ENCODE measurements around the gene PES1. TPM values are rescaled to one million over a fixed set of nuclear protein-coding genes. Genes with fewer than 3 reads are reported as not detected.

The PES1 gene
- total and polyA plus RNA-seq, 2 of the 13 experiments (the other 11 are each of a cell fraction or from before 2014, with no cell fraction given), result 65.1 to 94.7 TPM

DNA sequence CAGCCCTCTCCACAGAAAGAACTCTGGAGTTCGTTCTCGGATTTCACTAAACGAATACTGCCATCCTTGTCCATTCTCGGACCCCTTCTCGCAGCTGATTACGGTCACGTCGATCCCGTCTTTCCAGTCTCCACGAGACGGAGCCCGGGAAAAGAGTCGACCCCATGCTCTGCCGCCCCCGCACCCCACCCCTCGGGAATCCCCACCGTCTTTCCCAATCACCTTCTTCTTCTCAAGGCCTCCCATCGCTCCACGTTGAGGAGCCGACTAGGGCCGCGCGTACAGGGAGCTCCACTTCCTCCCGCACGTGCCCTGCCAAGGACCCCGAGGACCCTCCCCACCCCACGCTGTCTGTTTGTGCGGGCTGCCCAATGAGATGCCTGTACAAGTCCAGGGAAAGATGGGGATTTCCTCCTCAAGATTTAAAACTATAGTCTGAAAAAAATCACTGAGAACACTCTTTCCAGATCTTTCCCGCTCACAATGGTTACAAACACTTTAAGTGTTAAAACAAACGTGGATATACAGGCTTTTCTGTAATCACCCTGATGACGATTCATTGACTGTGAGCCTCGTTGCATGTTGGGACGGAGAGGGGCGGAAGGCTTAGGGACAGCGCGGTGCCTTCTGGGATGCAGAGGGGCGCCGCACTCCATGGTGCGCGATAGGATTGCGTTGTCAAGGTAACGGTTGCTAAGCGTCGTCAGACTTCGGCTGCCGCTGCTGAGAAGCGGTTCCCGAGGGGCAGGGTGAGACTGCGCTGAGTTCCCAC, at the start of gene PES1 (continued):
- TF ChIP-seq, protein P1, sequence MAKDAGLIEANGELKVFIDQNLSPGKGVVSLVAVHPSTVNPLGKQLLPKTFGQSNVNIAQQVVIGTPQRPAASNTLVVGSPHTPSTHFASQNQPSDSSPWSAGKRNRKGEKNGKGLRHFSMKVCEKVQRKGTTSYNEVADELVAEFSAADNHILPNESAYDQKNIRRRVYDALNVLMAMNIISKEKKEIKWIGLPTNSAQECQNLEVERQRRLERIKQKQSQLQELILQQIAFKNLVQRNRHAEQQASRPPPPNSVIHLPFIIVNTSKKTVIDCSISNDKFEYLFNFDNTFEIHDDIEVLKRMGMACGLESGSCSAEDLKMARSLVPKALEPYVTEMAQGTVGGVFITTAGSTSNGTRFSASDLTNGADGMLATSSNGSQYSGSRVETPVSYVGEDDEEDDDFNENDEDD (CRISPR knock-in tag; IDR thresholded peaks at IDR 0.05; ENCODE audit: borderline replicate concordance), result peak; percentile 24; the same call in 1 of the 2 replicates
- TF ChIP-seq, protein P2, sequence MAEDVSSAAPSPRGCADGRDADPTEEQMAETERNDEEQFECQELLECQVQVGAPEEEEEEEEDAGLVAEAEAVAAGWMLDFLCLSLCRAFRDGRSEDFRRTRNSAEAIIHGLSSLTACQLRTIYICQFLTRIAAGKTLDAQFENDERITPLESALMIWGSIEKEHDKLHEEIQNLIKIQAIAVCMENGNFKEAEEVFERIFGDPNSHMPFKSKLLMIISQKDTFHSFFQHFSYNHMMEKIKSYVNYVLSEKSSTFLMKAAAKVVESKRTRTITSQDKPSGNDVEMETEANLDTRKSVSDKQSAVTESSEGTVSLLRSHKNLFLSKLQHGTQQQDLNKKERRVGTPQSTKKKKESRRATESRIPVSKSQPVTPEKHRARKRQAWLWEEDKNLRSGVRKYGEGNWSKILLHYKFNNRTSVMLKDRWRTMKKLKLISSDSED (CRISPR knock-in tag; IDR thresholded peaks at IDR 0.05), result no peak
- TF ChIP-seq, protein P3, sequence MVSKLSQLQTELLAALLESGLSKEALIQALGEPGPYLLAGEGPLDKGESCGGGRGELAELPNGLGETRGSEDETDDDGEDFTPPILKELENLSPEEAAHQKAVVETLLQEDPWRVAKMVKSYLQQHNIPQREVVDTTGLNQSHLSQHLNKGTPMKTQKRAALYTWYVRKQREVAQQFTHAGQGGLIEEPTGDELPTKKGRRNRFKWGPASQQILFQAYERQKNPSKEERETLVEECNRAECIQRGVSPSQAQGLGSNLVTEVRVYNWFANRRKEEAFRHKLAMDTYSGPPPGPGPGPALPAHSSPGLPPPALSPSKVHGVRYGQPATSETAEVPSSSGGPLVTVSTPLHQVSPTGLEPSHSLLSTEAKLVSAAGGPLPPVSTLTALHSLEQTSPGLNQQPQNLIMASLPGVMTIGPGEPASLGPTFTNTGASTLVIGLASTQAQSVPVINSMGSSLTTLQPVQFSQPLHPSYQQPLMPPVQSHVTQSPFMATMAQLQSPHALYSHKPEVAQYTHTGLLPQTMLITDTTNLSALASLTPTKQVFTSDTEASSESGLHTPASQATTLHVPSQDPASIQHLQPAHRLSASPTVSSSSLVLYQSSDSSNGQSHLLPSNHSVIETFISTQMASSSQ (IDR thresholded peaks at IDR 0.05; ENCODE audit: low read depth), result peak; percentile 59; the same call in 1 of the 2 replicates
- TF ChIP-seq, protein P3 (CRISPR knock-in tag; IDR thresholded peaks at IDR 0.05; ENCODE audit: borderline replicate concordance), result peak; percentile 50; the same call in 1 of the 2 replicates
- peak; percentile 55; the same call in 1 of the 2 replicates for TF ChIP-seq FOXA3 (CRISPR knock-in tag; IDR thresholded peaks at IDR 0.05)
- no peak for TF ChIP-seq SP140L (CRISPR knock-in tag; IDR thresholded peaks at IDR 0.05; ENCODE audit: borderline replicate concordance)
- TF ChIP-seq ZNF703 (CRISPR knock-in tag; IDR thresholded peaks at IDR 0.05; ENCODE audit: borderline replicate concordance), result no peak
- peak; percentile 95; the same call in 1 of the 2 replicates for TF ChIP-seq HDAC6 (IDR thresholded peaks at IDR 0.05; ENCODE audit: low read depth, low read length)
- 0 out of 2 replicates have a peak, but pooled peaks have one; percentile 34 for TF ChIP-seq ARHGAP35 (CRISPR knock-in tag; IDR thresholded peaks at IDR 0.05; ENCODE audit: borderline replicate concordance)
- no peak; the same call in 1 of the 2 replicates for TF ChIP-seq ZNF792 (CRISPR knock-in tag; IDR thresholded peaks at IDR 0.05)
- TF ChIP-seq ZFP36L1 (CRISPR knock-in tag; IDR thresholded peaks at IDR 0.05), result peak; percentile 71; the same call in 1 of the 2 replicates
- TF ChIP-seq ZNF891 (CRISPR knock-in tag; IDR thresholded peaks at IDR 0.05), result no peak
- TF ChIP-seq, protein P4, sequence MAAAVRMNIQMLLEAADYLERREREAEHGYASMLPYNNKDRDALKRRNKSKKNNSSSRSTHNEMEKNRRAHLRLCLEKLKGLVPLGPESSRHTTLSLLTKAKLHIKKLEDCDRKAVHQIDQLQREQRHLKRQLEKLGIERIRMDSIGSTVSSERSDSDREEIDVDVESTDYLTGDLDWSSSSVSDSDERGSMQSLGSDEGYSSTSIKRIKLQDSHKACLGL (CRISPR knock-in tag; IDR thresholded peaks at IDR 0.05), result peak; percentile 84; the same call in 1 of the 2 replicates
- TF ChIP-seq TCF7 (IDR thresholded peaks at IDR 0.05; ENCODE audit: low read depth), result no peak
- TF ChIP-seq, protein P5, sequence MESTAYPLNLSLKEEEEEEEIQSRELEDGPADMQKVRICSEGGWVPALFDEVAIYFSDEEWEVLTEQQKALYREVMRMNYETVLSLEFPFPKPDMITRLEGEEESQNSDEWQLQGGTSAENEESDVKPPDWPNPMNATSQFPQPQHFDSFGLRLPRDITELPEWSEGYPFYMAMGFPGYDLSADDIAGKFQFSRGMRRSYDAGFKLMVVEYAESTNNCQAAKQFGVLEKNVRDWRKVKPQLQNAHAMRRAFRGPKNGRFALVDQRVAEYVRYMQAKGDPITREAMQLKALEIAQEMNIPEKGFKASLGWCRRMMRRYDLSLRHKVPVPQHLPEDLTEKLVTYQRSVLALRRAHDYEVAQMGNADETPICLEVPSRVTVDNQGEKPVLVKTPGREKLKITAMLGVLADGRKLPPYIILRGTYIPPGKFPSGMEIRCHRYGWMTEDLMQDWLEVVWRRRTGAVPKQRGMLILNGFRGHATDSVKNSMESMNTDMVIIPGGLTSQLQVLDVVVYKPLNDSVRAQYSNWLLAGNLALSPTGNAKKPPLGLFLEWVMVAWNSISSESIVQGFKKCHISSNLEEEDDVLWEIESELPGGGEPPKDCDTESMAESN (CRISPR knock-in tag; conservative IDR thresholded peaks at IDR 0.05), result 0 out of 2 replicates have a peak, but pooled peaks have one; percentile 15
- TF ChIP-seq, protein P6, sequence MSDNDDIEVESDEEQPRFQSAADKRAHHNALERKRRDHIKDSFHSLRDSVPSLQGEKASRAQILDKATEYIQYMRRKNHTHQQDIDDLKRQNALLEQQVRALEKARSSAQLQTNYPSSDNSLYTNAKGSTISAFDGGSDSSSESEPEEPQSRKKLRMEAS (IDR thresholded peaks at IDR 0.05), result peak; percentile 97
- no peak for TF ChIP-seq ZNF468 (CRISPR knock-in tag; IDR thresholded peaks at IDR 0.05)
- TF ChIP-seq, protein P7, sequence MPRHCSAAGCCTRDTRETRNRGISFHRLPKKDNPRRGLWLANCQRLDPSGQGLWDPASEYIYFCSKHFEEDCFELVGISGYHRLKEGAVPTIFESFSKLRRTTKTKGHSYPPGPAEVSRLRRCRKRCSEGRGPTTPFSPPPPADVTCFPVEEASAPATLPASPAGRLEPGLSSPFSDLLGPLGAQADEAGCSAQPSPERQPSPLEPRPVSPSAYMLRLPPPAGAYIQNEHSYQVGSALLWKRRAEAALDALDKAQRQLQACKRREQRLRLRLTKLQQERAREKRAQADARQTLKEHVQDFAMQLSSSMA (CRISPR knock-in tag; IDR thresholded peaks at IDR 0.05), result peak; percentile 41; the same call in 1 of the 2 replicates

All from HepG2 (cell line).